HG03135 (cell line): ENCODE results near the gene ARSB.

ENCODE experiments used
- ATAC-seq: cut with Tn5 transposase; IDR thresholded peaks from one replicate; pipeline ENCODE4 v1.9.1; 2021; ENCODE audit warnings: mild to moderate bottlenecking, moderate library complexity; ENCODE audit not compliant: unreplicated experiment

ARSB gene

GRCh38 chr5:78731884-78732283, 253.2 kb downstream of the ARSB start:
- ATAC-seq: no peak

- no peak for ATAC-seq
These were observed 254.6 kb downstream of the ARSB start for GRCh38 chr5:78730300-78731094.

- peak; percentile 84 for ATAC-seq
These were observed 257.0 kb downstream of the ARSB start for GRCh38 chr5:78727786-78728761.
